Duodenal mucosa (tissue), 2 donors: ENCODE measurements around the gene FHL5.

Experiments
- H3K27ac ChIP-seq: one replicate; pipeline ENCODE4 v1.7.0; 2013; ENCODE audit warnings: low read depth, low read length
- H3K27me3 ChIP-seq, 2 donors: one replicate each; pipeline ENCODE4 v1.7.0; 2013; ENCODE audit warnings: low read length in 2 of 2, control low read depth in 1 of 2; ENCODE audit not compliant: insufficient read depth in 2 of 2, control insufficient read depth in 1 of 2
- H3K36me3 ChIP-seq, 2 donors: one replicate each; pipeline ENCODE4 v1.7.0; 2013; ENCODE audit warnings: low read length in 2 of 2, control low read depth in 1 of 2; ENCODE audit not compliant: insufficient read depth in 2 of 2, control insufficient read depth in 1 of 2
- H3K4me1 ChIP-seq, 2 donors: one replicate each; pipeline ENCODE4 v1.7.0; 2013; ENCODE audit warnings: low read length in 2 of 2, control low read depth in 1 of 2; ENCODE audit not compliant: insufficient read depth in 2 of 2, control insufficient read depth in 1 of 2
- H3K4me3 ChIP-seq, 2 donors: one replicate each; pipeline ENCODE4 v1.7.0; 2013; ENCODE audit warnings: low read length in 2 of 2, low read depth in 1 of 2
- H3K9ac ChIP-seq, 2 donors: one replicate each; pipeline ENCODE4 v1.7.0; 2013; ENCODE audit warnings: low read length in 2 of 2, low read depth in 1 of 2
- H3K9me3 ChIP-seq, 2 donors: one replicate each; pipeline ENCODE4 v1.7.0; 2013; ENCODE audit warnings: low read length in 2 of 2, control low read depth in 1 of 2; ENCODE audit not compliant: control insufficient read depth in 1 of 2

The FHL5 gene

GRCh38 chr6:96604420-96604819, 41.5 kb downstream of the FHL5 start:
- no peak overlapping the region for H3K9ac ChIP-seq
- H3K36me3 ChIP-seq = no peaks in the 10 kb centered on the region
- no peak overlapping the region for H3K4me3 ChIP-seq
- H3K27me3 ChIP-seq = no peaks in the 10 kb centered on the region
- no peak overlapping the region for H3K27ac ChIP-seq
- H3K9me3 ChIP-seq = no peaks in the 10 kb centered on the region
- no peaks in the 10 kb centered on the region for H3K4me1 ChIP-seq

GRCh38 chr6:96608074-96608473, 45.1 kb downstream of the FHL5 start:
- H3K9me3 ChIP-seq = no peaks in the 10 kb centered on the region
- H3K4me1 ChIP-seq = no peaks in the 10 kb centered on the region
- no peak overlapping the region for H3K27ac ChIP-seq
- no peak overlapping the region for H3K4me3 ChIP-seq
- no peak overlapping the region for H3K9ac ChIP-seq
- no peaks in the 10 kb centered on the region for H3K27me3 ChIP-seq
- H3K36me3 ChIP-seq = no peaks in the 10 kb centered on the region

GRCh38 chr6:96610019-96610418, 47.1 kb downstream of the FHL5 start:
- Histone ChIP-seq H3K9me3 (no peaks in the 10 kb centered on the region), H3K4me1 (no peaks in the 10 kb centered on the region), H3K9ac (no peak overlapping the region), H3K36me3 (no peaks in the 10 kb centered on the region), H3K4me3 (no peak overlapping the region), H3K27ac (no peak overlapping the region), H3K27me3 (no peaks in the 10 kb centered on the region)

- Histone ChIP-seq H3K27me3 (no peaks in the 10 kb centered on the region), H3K9me3 (no peaks in the 10 kb centered on the region), H3K36me3 (no peaks in the 10 kb centered on the region), H3K9ac (no peak overlapping the region), H3K27ac (no peak overlapping the region), H3K4me1 (no peaks in the 10 kb centered on the region), H3K4me3 (no peak overlapping the region)
Measured at GRCh38 chr6:96611342-96611991, 48.5 kb downstream of the FHL5 start.

- Histone ChIP-seq H3K27me3 (no peaks in the 10 kb centered on the region), H3K9me3 (no peaks in the 10 kb centered on the region), H3K9ac (no peak overlapping the region), H3K4me1 (no peaks in the 10 kb centered on the region), H3K27ac (no peak overlapping the region), H3K4me3 (no peak overlapping the region), H3K36me3 (no peaks in the 10 kb centered on the region)
Measured at GRCh38 chr6:96613291-96613999, 50.5 kb downstream of the FHL5 start.

DNA sequence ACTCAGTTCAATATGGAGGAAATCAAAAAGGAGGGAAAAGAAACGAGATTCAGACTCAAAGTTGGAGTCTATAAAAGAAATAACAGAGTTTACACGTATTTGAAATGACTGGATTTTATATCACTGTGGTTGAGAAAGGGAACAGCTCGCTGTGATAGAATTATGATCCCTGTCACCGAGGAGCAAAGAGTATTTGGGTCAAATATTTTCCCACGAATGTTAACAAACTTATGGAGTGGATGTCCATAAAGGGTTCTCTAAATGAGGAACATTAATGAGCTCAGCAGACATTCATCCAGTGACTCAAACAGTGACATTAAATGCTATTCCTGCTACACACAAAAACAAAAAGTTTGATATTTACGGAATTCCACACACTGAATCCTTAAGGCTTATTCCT, 57.9 kb downstream of the FHL5 start:
- Histone ChIP-seq H3K4me3 (no peak overlapping the region), H3K27ac (no peak overlapping the region), H3K4me1 (no peaks in the 10 kb centered on the region), H3K27me3 (no peaks in the 10 kb centered on the region), H3K9me3 (no peaks in the 10 kb centered on the region), H3K36me3 (no peaks in the 10 kb centered on the region), H3K9ac (no peak overlapping the region)

- no peak overlapping the region for H3K9ac ChIP-seq
- no peak overlapping the region for H3K27ac ChIP-seq
- no peaks in the 10 kb centered on the region for H3K9me3 ChIP-seq
- no peaks in the 10 kb centered on the region for H3K27me3 ChIP-seq
- H3K36me3 ChIP-seq = no peaks in the 10 kb centered on the region
- no peaks in the 10 kb centered on the region for H3K4me1 ChIP-seq
- H3K4me3 ChIP-seq = no peak overlapping the region
Measured at GRCh38 chr6:96621983-96622382, 59.1 kb downstream of the FHL5 start.

DNA sequence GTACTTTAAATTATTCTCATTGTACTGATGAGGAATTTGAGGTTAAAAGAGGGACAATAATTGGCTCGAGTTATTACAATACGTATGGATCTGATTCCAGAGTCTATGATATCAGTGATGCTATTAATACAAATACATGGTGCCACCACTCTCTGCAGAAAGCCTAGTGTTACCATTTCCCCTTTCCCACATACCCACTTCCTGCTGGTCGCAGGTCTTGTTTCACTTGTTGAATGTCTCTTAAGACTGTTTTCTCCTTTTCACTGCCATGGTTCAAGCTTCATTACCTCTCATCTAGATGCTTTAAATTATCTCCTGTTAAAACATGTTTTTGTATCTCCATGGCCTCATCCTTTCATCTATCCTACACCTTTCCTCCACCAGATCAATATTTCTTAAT, 62.0 kb downstream of the FHL5 start:
- no peaks in the 10 kb centered on the region for H3K4me1 ChIP-seq
- H3K36me3 ChIP-seq = no peaks in the 10 kb centered on the region
- H3K9ac ChIP-seq = no peak overlapping the region
- no peak overlapping the region for H3K4me3 ChIP-seq
- H3K27me3 ChIP-seq = no peaks in the 10 kb centered on the region
- no peaks in the 10 kb centered on the region for H3K9me3 ChIP-seq
- no peak overlapping the region for H3K27ac ChIP-seq

DNA sequence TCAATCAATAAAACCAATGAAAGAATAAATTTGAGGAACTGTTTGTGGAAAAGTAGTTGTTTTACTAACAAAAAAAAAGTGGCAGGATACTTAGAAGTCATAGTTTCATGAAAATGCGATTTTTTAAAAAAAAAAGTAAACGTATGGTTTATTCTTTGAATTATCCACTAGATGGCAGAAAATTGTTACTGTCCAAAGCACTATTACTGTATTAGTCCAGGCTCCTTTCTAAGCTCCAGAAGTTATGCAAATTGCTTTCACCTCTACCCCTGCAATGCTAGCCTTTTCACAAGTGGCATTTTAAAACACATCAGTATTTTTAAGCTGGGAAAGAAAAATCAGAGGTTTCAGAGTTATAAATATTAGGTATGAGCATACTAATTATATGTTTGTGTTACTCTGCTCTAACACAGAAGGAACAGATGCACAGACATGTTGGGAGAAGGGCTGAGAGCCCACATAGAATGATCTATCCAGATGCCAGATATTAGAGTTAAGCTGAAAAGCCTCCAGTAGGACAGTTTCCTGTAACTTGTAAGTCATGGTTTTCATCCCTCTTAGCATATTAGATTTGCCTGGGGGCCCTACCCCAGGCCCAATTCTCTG, 63.9 kb downstream of the FHL5 start:
- H3K4me3 ChIP-seq = no peak overlapping the region
- H3K27ac ChIP-seq = no peak overlapping the region
- no peaks in the 10 kb centered on the region for H3K9me3 ChIP-seq
- H3K27me3 ChIP-seq = no peaks in the 10 kb centered on the region
- no peaks in the 10 kb centered on the region for H3K36me3 ChIP-seq
- no peaks in the 10 kb centered on the region for H3K4me1 ChIP-seq
- H3K9ac ChIP-seq = no peak overlapping the region

- Histone ChIP-seq H3K4me1 (no peaks in the 10 kb centered on the region), H3K27me3 (no peaks in the 10 kb centered on the region), H3K4me3 (no peak overlapping the region), H3K9ac (no peak overlapping the region), H3K27ac (no peak overlapping the region), H3K9me3 (no peaks in the 10 kb centered on the region), H3K36me3 (no peaks in the 10 kb centered on the region)
Measured at GRCh38 chr6:96631248-96631647, 68.3 kb downstream of the FHL5 start.
